Measurements from ENCODE around the gene ACOT7.
"Not testable (repeated sequence)": the region's sequence is repeated elsewhere in the genome, so short reads cannot be mapped to it uniquely, and the experiment has no call there.

ACOT7 gene

GRCh38 chr1:6393400-6394187, at the start of gene ACOT7:
TSS of gene ACOT7 (minus strand) at chr1:6393767. CDS start at chr1:6393399, 368 bp downstream.
- DNase-seq: peak; percentile 48

- no peak for DNase-seq
Measured at GRCh38 chr1:6441586-6441985, 48.0 kb upstream of the ACOT7 start.

GRCh38 chr1:6440198-6441126, 46.9 kb upstream of the ACOT7 start:
- DNase-seq: no peak

GRCh38 chr1:6438047-6438525, 44.5 kb upstream of the ACOT7 start:
- peak; percentile 49 for DNase-seq

- DNase-seq: not testable (repeated sequence)
Measured at GRCh38 chr1:6437012-6437700, 43.6 kb upstream of the ACOT7 start.

- DNase-seq: not testable (repeated sequence)
Measured at GRCh38 chr1:6436277-6436676, 42.7 kb upstream of the ACOT7 start.

- DNase-seq: no peak
Measured at GRCh38 chr1:6435547-6435946, 42.0 kb upstream of the ACOT7 start.

GRCh38 chr1:6435129-6435528, 41.6 kb upstream of the ACOT7 start:
- no peak for DNase-seq

GRCh38 chr1:6434186-6434585, 40.6 kb upstream of the ACOT7 start:
- no peak for DNase-seq

- DNase-seq: not testable (repeated sequence)
Measured at GRCh38 chr1:6431645-6432579, 38.3 kb upstream of the ACOT7 start.

GRCh38 chr1:6429660-6430411, 36.3 kb upstream of the ACOT7 start:
- not testable (repeated sequence) for DNase-seq

- DNase-seq: not testable (repeated sequence)
Measured at GRCh38 chr1:6428453-6428852, 34.9 kb upstream of the ACOT7 start.

- no peak for DNase-seq
Measured at GRCh38 chr1:6427441-6428390, 34.1 kb upstream of the ACOT7 start.

GRCh38 chr1:6426972-6427350, 33.4 kb upstream of the ACOT7 start:
- no peak for DNase-seq

- no peak for DNase-seq
Measured at GRCh38 chr1:6426277-6426971, 32.9 kb upstream of the ACOT7 start.

- DNase-seq: no peak
Measured at GRCh38 chr1:6425658-6426057, 32.1 kb upstream of the ACOT7 start.

GRCh38 chr1:6424619-6425593, 31.3 kb upstream of the ACOT7 start, which contains the start of gene ESPN:
TSS of gene ESPN (plus strand) at chr1:6424776. CDS start at chr1:6424956, 180 bp downstream.
- DNase-seq: no peak
